ENCODE data around the gene TRAF3IP1.

GRCh38 chr2:238322001-238322411, 1.7 kb downstream of the TRAF3IP1 start:
- TF ChIP-seq CTCF (IDR thresholded peaks at IDR 0.05 in 4 of 5, conservative IDR thresholded peaks at IDR 0.05 in 1 of 5) (no peak), POLR2A (IDR thresholded peaks at IDR 0.05) (no peak)
